Calu3 (cell line): ENCODE measurements around the gene ASCL5. TPM values are rescaled to one million over a fixed set of nuclear protein-coding genes. Genes with fewer than 3 reads are reported as not detected.

Experiments used
- BruUV-seq: library from RNA; stranded (reverse); fragments of 400-500 nt; replicated peaks from 2 replicates; lab custom pipeline; 2021; lab: Mats Ljungman, UMichigan
- CTCF ChIA-PET: fragments of 300-600 bp; sonication (Branson Sonifier 250); formaldehyde crosslinking; loops from one replicate; lab custom pipeline; 2022; ENCODE audit warnings: antibody characterized with exemption; lab: Charles Lee
- DNase-seq: peaks from one replicate; pipeline ENCODE4 v3.0.0; 2022
- H3K27ac Mint-ChIP-seq: one replicate; pipeline ENCODE4 v1.8.0; 2022; ENCODE audit warnings: mixed read lengths; ENCODE audit not compliant: unreplicated experiment
- H3K27me3 Mint-ChIP-seq: one replicate; pipeline ENCODE4 v1.8.0; 2022; ENCODE audit warnings: mixed read lengths; ENCODE audit not compliant: unreplicated experiment
- H3K36me3 Mint-ChIP-seq: one replicate; pipeline ENCODE4 v1.8.0; 2022; ENCODE audit warnings: mild to moderate bottlenecking, moderate library complexity, mixed read lengths; ENCODE audit not compliant: insufficient read depth, unreplicated experiment
- H3K4me1 Mint-ChIP-seq: one replicate; pipeline ENCODE4 v1.8.0; 2022; ENCODE audit warnings: mild to moderate bottlenecking, low read depth, mixed read lengths; ENCODE audit not compliant: unreplicated experiment
- H3K4me3 Mint-ChIP-seq: one replicate; pipeline ENCODE4 v1.8.0; 2022; ENCODE audit warnings: mild to moderate bottlenecking, low read depth, moderate library complexity, mixed read lengths; ENCODE audit not compliant: unreplicated experiment
- H3K9me3 Mint-ChIP-seq: one replicate; pipeline ENCODE4 v1.8.0; 2022; ENCODE audit warnings: low read depth, mixed read lengths; ENCODE audit not compliant: unreplicated experiment
- CTCF ChIP-seq: fragments of 200-600 bp; IDR thresholded peaks from one replicate; pipeline ENCODE4 v1.8.0; 2022; ENCODE audit warnings: antibody characterized with exemption; ENCODE audit not compliant: unreplicated experiment
- intact Hi-C: fragments of 100-400 bp; cut with micrococcal nuclease; formaldehyde crosslinking; loops from one replicate; pipeline ENCODE4 v1.10.0; 2022; ENCODE audit not compliant: unreplicated experiment
- total RNA-seq: library from RNA; stranded (reverse); gene quantifications from 2 replicates; pipeline ENCODE4 v1.2.3, GENCODE V29; 2022

ASCL5 gene
- total RNA-seq, 1 experiment from 2014 or later: not detected

GRCh38 chr1:201104141-201104540 is 22.8 kb downstream of the ASCL5 start:
- peaks cover 83% of the 10 kb centered on the region for H3K27me3 Mint-ChIP-seq
- BruUV-seq: no TSS peak
- no peaks in the 10 kb centered on the region for H3K36me3 Mint-ChIP-seq
- intact Hi-C loops: no loop called here
- no peak overlapping the region for H3K4me3 Mint-ChIP-seq
- no peak for TF ChIP-seq CTCF
- no peak for DNase-seq
- no peaks in the 10 kb centered on the region for H3K4me1 Mint-ChIP-seq
- CTCF ChIA-PET: interaction anchor here (0.6 kb wide), 1 partner anchor 10 kb away, joined by 3 read pairs; no protein-coding TSS in a partner anchor
- H3K9me3 Mint-ChIP-seq: no peaks in the 10 kb centered on the region
- no peak overlapping the region for H3K27ac Mint-ChIP-seq

GRCh38 chr1:201103666-201104065 is 23.3 kb downstream of the ASCL5 start:
- H3K4me3 Mint-ChIP-seq: no peak overlapping the region
- intact Hi-C loops: no loop called here
- H3K4me1 Mint-ChIP-seq: no peaks in the 10 kb centered on the region
- CTCF ChIA-PET: interaction anchor here (0.7 kb wide), 2 partner anchors 131 to 1461 kb away, joined by 3 to 4 read pairs; no protein-coding TSS in a partner anchor
- no peaks in the 10 kb centered on the region for H3K9me3 Mint-ChIP-seq
- no peak for DNase-seq
- H3K36me3 Mint-ChIP-seq: no peaks in the 10 kb centered on the region
- no peak for TF ChIP-seq CTCF
- peaks cover 87% of the 10 kb centered on the region for H3K27me3 Mint-ChIP-seq
- BruUV-seq: no TSS peak
- no peak overlapping the region for H3K27ac Mint-ChIP-seq

GRCh38 chr1:201100169-201100930 is 26.6 kb downstream of the ASCL5 start:
- no peaks in the 10 kb centered on the region for H3K9me3 Mint-ChIP-seq
- H3K27me3 Mint-ChIP-seq: peaks cover 90% of the 10 kb centered on the region
- no peak overlapping the region for H3K27ac Mint-ChIP-seq
- intact Hi-C loops: no loop called here
- H3K4me3 Mint-ChIP-seq: no peak overlapping the region
- no peaks in the 10 kb centered on the region for H3K36me3 Mint-ChIP-seq
- CTCF ChIA-PET: no interaction called here
- no peaks in the 10 kb centered on the region for H3K4me1 Mint-ChIP-seq
- TF ChIP-seq CTCF: no peak
- no TSS peak for BruUV-seq
- no peak for DNase-seq

- no TSS peak for BruUV-seq
- DNase-seq: no peak
- no peak for TF ChIP-seq CTCF
- Mint-ChIP-seq H3K36me3 (no peaks in the 10 kb centered on the region), H3K4me1 (no peaks in the 10 kb centered on the region), H3K9me3 (no peaks in the 10 kb centered on the region), H3K27ac (no peak overlapping the region), H3K27me3 (peaks cover 90% of the 10 kb centered on the region), H3K4me3 (no peak overlapping the region)
- intact Hi-C loops: no loop called here
- CTCF ChIA-PET: interaction anchor here (0.8 to 1.1 kb wide), 2 partner anchors 13 to 19 kb away, joined by 3 to 5 read pairs; no protein-coding TSS in a partner anchor
Measured at GRCh38 chr1:201098992-201099677, 27.8 kb downstream of the ASCL5 start.
